Measurements from ENCODE around the gene EPS15.

The EPS15 gene

DNA sequence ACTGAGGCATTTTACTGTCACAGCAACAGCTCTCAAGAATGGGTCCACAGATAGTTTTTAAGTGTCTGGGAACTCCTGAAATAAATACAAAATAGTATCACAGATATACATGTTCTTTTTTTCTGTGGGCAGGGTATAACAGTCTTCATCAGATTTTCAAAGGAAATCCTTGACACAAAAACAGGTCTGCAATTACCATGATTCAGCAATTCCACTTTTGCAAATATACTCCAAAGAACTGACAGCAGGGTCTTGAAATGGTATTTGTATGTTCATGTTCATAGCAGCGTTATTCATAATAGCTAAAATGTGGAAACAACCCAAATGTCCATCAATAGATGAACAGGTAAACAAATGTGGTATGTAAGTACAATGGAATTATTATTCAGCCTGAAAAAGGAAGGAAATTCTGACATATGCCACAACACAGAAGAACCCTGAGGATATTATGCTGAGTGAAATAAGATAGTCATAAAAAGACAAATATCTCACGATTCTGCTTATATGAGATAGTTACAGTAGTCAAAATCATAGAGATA is 85.0 kb downstream of the EPS15 start:
- no peaks in the 10 kb centered on the region for H3K4me1 ChIP-seq
- no peak for DNase-seq (ENCODE audit: low spot score in 2 of 2)
- in situ Hi-C loops (cut with MboI; ENCODE audit: low sequenced_read_pairs), result no loop called here
- H3K9me3 ChIP-seq, result no peaks in the 10 kb centered on the region
- peaks cover 20% of the 10 kb centered on the region for H3K36me3 ChIP-seq (replicated peaks)
- H3K4me3 ChIP-seq, result no peak overlapping the region
- no peaks in the 10 kb centered on the region for H3K27me3 ChIP-seq (ENCODE audit: low read depth)

DNA sequence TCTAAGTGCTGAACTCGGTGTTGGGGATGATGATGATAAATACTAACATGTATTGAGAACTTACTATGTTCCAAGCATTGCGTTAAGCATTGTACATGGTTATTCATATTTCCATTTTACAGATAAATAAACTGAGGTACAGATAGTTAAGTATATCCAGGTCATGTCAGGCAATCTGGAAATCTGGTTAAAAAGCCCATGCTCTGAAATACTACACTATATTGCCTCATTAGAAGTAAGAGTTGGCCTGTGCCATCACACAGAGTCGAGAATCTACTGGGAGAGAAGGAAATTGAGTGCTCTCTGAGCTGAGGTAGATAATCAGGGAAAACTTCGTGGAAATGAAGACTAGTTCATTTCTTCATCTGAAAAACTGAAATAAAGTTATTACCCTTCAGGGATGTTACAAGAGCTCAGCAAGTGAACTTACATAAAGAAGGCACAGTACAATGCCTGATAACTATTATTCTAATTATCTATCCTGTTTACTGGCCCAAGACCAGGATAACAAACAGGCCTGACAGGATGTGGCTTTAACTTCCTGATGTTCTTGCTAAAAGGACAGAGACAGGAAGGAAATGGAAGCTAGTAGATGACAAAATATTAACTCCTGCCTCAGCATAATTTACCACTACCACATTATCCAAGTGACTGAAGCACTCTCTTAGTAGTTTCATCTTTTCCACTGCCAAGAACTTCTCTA is 85.6 kb downstream of the EPS15 start:
- Histone ChIP-seq H3K4me3 (no peak overlapping the region), H3K9me3 (no peaks in the 10 kb centered on the region), H3K36me3 (replicated peaks) (peaks cover 17% of the 10 kb centered on the region), H3K27me3 (ENCODE audit: low read depth) (no peaks in the 10 kb centered on the region), H3K4me1 (no peaks in the 10 kb centered on the region)
- DNase-seq (ENCODE audit: low spot score in 2 of 2), result no peak
- in situ Hi-C loops (cut with MboI; ENCODE audit: low sequenced_read_pairs), result no loop called here

DNA sequence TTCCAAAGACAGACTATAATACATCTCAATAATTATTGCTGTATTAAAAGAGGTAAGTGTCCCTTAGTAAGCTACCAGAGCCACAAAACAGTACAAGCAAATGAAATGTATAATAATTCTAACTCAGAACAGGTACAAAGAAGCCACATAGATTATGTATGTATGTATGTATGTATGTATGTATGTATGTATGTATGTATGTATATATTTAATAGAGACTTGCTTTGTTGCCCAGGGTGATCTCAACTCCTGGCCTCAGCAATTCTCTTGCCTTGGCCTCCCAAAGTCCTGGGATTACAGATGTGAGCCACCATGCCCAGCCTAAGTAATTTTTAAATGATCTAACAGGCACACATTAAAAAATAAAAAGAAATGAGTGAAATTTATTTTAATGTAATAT is 86.9 kb downstream of the EPS15 start:
- Histone ChIP-seq H3K4me3 (no peak overlapping the region), H3K4me1 (no peaks in the 10 kb centered on the region), H3K27me3 (ENCODE audit: low read depth) (no peaks in the 10 kb centered on the region), H3K9me3 (no peaks in the 10 kb centered on the region), H3K36me3 (replicated peaks) (peaks cover 17% of the 10 kb centered on the region)
- in situ Hi-C loops (cut with MboI; ENCODE audit: low sequenced_read_pairs), result no loop called here
- DNase-seq (ENCODE audit: low spot score in 2 of 2), result no peak

DNA sequence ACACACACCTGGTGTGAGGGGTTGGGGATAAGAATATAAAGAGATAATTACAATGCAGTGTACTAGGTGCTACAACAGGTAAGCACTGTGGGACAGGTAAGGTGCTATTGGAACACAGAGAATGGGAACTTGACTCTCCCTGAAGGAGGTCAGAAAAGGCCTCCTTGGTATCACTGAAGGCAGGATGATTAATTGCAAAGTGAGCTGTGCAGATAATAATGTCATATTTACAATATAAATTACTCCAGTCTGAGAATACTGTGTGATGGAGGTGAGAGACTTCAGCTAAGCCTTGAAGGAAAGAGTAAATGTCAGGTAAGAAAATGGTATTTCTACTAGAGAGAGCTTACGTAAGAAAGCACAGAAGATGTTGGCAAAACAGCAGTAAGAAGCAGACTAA is 91.6 kb downstream of the EPS15 start:
- Histone ChIP-seq H3K9me3 (no peaks in the 10 kb centered on the region), H3K4me3 (no peak overlapping the region), H3K27me3 (ENCODE audit: low read depth) (no peaks in the 10 kb centered on the region), H3K4me1 (no peaks in the 10 kb centered on the region; the same call in 1 of the 2 replicates), H3K36me3 (replicated peaks) (peaks cover 8% of the 10 kb centered on the region)
- no peak for DNase-seq (ENCODE audit: low spot score in 2 of 2)
- in situ Hi-C loops (cut with MboI; ENCODE audit: low sequenced_read_pairs), result no loop called here

DNA sequence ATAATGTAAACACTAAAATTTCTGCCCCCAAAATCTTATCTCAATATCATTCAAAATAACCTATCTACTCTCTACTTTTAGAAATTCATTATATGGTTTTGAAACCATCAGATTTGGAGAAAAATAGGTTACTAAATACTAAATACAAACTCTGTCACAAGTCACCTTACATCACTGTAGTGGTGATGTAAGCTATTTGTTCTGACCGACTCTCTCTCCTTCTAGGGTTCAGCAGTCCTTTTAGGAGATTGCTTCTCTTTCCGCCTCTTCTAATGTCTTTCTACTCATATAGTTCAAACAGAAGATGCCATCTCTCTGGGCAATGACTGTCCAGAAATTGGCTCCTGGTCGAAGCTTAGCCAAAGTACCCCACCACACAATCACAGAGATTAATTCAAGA is 93.1 kb downstream of the EPS15 start:
- no peak for DNase-seq (ENCODE audit: low spot score in 2 of 2)
- H3K4me3 ChIP-seq, result no peak overlapping the region
- in situ Hi-C loops (cut with MboI; ENCODE audit: low sequenced_read_pairs), result no loop called here
- no peaks in the 10 kb centered on the region for H3K27me3 ChIP-seq (ENCODE audit: low read depth)
- H3K9me3 ChIP-seq, result no peaks in the 10 kb centered on the region
- peaks cover 7% of the 10 kb centered on the region; the same call in 1 of the 2 replicates for H3K36me3 ChIP-seq (replicated peaks)
- peaks cover 9% of the 10 kb centered on the region for H3K4me1 ChIP-seq

DNA sequence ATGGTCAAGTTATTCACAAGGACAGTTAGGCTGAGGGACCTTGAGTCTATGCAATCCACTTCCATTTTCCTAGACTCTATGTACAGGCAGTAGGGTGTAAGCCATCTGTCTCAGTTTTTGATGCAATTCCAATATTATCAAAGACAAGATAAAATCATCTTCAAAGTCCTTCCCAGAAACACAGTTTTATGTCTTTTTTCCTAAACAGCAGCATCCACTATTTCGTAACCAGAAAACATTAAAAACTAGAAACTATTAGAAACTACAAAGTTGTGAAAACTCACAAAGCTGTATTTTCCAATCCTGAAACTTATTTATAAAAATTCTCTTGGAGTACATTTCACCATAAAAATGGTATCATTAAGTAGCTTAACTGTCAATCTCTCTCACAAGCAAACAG is 93.8 kb downstream of the EPS15 start:
- peaks cover 14% of the 10 kb centered on the region; the same call in 1 of the 2 replicates for H3K36me3 ChIP-seq (replicated peaks)
- H3K27me3 ChIP-seq (ENCODE audit: low read depth), result no peaks in the 10 kb centered on the region
- peaks cover 9% of the 10 kb centered on the region for H3K4me1 ChIP-seq
- no peaks in the 10 kb centered on the region for H3K9me3 ChIP-seq
- no peak for DNase-seq (ENCODE audit: low spot score in 2 of 2)
- H3K4me3 ChIP-seq, result no peak overlapping the region
- in situ Hi-C loops (cut with MboI; ENCODE audit: low sequenced_read_pairs), result no loop called here

DNA sequence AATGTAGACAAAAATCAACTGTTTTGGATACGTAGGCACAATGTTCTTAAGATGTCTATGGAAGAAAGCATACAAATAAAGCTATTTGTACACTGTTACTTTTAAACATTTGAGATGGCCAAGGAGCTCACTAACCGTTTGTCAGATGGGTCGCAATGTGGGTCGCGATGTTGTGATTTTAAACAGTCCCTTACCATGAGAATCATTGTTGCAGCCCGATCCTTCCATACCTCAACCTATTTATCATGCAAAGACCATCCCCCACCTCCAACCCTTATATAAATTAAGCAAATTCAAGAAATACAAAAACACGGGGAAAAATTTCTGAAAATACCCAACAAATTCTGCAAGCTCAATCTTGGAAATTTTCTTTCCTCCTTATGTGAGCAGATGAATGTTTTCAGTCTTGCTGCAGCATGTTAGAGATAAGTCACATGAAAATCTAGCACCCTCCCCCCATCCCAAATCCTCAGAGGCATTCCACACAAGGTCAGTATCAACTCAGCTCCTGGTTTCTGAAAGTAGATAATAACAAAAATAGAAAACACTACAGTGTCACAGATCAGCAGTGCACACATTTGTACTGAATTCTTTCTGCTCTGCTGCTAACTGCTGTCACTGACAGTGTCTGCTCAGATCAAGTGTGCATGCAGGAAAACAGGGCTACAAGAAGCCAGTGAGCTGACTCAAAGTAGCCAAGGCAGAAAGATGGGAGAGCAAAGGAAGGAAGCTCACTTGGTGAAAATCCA is 95.8 kb downstream of the EPS15 start:
- Histone ChIP-seq H3K4me1 (peaks cover 9% of the 10 kb centered on the region), H3K4me3 (no peak overlapping the region), H3K36me3 (replicated peaks) (peaks cover 18% of the 10 kb centered on the region; the same call in 1 of the 2 replicates), H3K9me3 (no peaks in the 10 kb centered on the region), H3K27me3 (ENCODE audit: low read depth) (no peaks in the 10 kb centered on the region)
- in situ Hi-C loops (cut with MboI; ENCODE audit: low sequenced_read_pairs), result no loop called here
- no peak for DNase-seq (ENCODE audit: low spot score in 2 of 2)

DNA sequence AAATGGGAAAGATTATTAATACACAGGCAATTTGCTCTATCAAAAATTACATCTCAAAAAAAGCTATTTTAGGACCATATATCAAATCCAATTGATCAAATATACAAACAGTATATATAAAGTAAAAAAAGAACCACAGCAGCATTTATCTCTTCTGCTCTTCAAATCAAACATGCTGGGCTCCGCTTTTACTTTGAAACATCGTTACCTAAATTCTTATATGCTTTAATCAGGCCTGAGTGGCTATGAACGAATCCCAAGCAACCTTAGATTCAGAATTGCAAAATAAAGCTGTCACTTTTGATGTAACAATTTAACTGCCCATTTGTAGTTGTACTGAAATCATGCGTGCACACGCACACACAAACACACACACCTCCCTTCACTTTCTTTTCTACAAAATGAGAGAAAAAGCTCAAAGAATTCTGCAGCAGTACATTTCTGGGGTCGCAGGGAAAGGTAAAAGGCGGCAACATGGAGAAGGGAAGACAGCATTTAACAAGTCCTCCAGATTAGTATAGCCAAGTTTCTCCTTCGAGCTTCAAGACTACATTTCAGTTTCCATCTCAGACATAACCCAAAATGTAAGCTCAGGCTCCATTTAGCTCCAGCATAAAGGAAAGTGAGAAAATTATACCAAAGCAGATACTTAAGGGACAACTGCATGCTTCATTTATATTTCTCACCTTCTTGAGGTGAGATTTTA is 96.5 kb downstream of the EPS15 start:
- DNase-seq (ENCODE audit: low spot score in 2 of 2), result no peak
- H3K4me3 ChIP-seq, result no peak overlapping the region
- H3K36me3 ChIP-seq (replicated peaks), result peaks cover 18% of the 10 kb centered on the region; the same call in 1 of the 2 replicates
- H3K4me1 ChIP-seq, result peaks cover 9% of the 10 kb centered on the region
- H3K27me3 ChIP-seq (ENCODE audit: low read depth), result no peaks in the 10 kb centered on the region
- H3K9me3 ChIP-seq, result no peaks in the 10 kb centered on the region
- in situ Hi-C loops (cut with MboI; ENCODE audit: low sequenced_read_pairs), result no loop called here

DNA sequence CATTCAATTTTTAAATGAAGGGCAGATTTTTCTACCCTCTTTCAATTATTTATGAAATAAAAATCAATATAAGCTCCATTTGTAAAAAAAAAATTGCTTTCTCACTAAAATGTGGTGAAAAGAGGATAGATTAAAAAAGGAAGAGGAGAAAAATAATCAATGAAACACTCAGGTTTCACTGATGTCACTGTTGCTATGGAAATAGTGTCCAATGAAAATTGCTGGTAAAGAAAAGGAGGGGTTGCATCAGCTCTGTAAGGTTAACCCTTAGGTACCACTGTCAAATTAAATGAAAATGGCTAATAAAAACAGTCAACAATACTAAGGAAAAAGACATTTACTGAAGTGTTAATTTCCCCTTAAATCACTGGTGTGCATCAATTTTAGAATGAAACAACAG is 97.1 kb downstream of the EPS15 start:
- no peak overlapping the region for H3K4me3 ChIP-seq

DNA sequence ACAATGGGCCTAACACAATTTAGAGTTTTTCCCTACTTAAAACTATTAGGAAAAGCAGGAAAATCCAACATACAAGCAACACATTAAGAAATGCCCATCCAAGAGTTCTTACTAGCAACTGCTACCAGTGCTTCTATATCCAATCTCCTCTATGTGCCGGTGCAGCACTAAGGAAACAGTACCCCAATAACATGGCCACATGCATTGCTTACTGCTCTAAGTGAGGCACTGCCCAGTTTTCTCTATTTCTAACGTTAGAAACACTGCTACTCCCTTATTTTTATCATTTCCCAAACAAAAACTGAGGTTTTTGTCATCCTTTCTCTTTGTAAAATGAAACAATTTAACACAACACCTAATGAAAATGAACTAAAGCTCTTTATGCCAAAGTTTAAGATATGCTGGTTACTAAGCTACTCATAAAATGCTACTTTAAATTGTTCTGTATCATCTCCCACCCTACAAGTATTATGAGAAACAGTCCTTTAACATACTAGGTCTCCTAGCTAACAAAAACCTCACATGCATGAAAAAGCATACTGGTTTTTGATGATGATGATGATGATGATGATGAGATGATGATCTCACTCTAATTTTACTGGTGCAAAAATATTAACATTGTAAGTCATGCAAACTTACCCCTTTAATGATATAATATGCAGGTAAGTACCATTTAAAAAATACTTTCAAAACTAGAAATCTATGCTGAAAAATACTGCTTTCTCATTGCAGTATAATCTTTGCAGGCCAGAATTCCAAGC is 98.0 kb downstream of the EPS15 start:
- in situ Hi-C loops (cut with MboI; ENCODE audit: low sequenced_read_pairs), result no loop called here
- Histone ChIP-seq H3K27me3 (ENCODE audit: low read depth) (no peaks in the 10 kb centered on the region), H3K4me3 (no peak overlapping the region), H3K36me3 (replicated peaks) (peaks cover 18% of the 10 kb centered on the region; the same call in 1 of the 2 replicates), H3K4me1 (peaks cover 9% of the 10 kb centered on the region), H3K9me3 (no peaks in the 10 kb centered on the region)
- no peak for DNase-seq (ENCODE audit: low spot score in 2 of 2)

More for the DNA sequence above, 97.1 kb downstream of the EPS15 start:
- no peaks in the 10 kb centered on the region for H3K27me3 ChIP-seq (ENCODE audit: low read depth)
- peak in 1 of 2 experiments; percentile 57 for DNase-seq (ENCODE audit: low spot score in 2 of 2)
- peaks cover 18% of the 10 kb centered on the region; the same call in 1 of the 2 replicates for H3K36me3 ChIP-seq (replicated peaks)
- H3K9me3 ChIP-seq, result no peaks in the 10 kb centered on the region
- H3K4me1 ChIP-seq, result peaks cover 9% of the 10 kb centered on the region
- in situ Hi-C loops (cut with MboI; ENCODE audit: low sequenced_read_pairs), result no loop called here

DNA sequence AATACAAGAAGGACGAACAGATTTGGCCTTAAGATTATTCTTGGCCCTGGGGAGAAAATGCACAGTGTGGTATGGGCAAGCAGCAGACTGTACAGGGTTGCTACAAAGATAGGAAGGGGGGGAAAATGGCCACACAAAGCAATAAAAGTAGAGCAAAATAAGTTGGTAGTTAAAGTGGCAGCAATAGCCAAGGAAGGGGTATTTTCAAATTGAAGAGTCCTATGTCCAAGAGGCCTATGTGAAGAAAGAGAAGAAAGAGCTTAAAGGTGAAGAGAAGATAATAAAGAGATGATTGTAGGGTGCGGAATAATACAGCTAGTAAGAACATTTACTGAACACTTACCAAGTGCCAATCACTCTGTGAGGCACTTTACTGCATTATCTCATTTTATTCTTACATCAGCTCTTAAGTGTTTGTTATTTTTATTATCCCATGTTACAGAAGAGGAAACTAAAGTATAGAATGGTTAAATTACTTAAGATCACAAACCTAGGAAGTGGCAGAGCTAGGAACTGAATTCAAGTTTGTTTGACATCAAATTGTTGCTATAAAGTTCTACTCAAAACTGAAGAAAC is 100.6 kb downstream of the EPS15 start:
- peaks cover 18% of the 10 kb centered on the region; the same call in 1 of the 2 replicates for H3K36me3 ChIP-seq (replicated peaks)
- no peaks in the 10 kb centered on the region for H3K9me3 ChIP-seq
- in situ Hi-C loops (cut with MboI; ENCODE audit: low sequenced_read_pairs), result no loop called here
- no peak for DNase-seq (ENCODE audit: low spot score in 2 of 2)
- peaks cover 9% of the 10 kb centered on the region for H3K4me1 ChIP-seq
- H3K27me3 ChIP-seq (ENCODE audit: low read depth), result no peaks in the 10 kb centered on the region
- H3K4me3 ChIP-seq, result no peak overlapping the region

DNA sequence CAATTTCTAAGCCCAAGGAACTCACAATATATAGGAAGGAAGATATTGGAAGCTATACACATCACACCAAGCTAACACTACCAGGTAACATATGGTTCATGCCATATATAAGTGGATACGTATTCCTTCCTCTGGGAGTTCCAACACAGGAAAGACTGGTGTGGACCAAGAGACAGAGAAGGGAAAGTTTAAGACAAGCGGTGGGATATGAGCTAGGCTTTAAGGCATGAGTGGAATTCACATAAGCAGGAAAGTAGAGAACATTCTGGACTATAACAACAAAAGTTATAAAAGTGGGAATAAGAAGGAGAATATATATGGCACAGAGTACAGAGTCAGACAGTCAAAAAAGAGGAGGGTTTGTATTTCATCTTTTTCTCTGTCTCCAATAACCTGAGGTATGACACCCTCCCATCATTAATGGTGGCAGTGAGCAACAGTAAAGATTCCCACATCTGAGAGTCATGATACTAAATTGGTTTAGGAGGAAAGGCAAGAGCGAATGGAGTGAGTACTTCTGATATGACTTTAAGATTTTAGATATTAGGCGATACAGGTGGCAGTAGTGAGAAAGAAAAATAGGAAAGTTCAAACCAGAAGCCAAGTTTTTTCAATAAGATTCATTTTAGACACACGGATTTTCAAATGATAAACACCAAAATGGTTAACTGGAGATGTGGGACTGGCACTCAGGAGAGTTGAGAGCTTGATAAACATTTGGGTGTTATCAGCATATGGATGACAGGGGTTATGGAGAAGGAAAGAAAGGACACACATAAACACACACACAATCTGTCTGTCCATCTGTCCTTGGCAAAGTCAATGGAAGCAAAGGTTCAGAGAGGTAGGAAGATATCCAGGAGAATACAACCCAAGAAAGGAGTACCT is 101.3 kb downstream of the EPS15 start:
- no peak for DNase-seq (ENCODE audit: low spot score in 2 of 2)
- no peak overlapping the region for H3K4me3 ChIP-seq
- in situ Hi-C loops (cut with MboI; ENCODE audit: low sequenced_read_pairs), result no loop called here
- peaks cover 9% of the 10 kb centered on the region for H3K4me1 ChIP-seq
- H3K9me3 ChIP-seq, result no peaks in the 10 kb centered on the region
- H3K27me3 ChIP-seq (ENCODE audit: low read depth), result no peaks in the 10 kb centered on the region
- peaks cover 14% of the 10 kb centered on the region; the same call in 1 of the 2 replicates for H3K36me3 ChIP-seq (replicated peaks)
